HG03521 (cell line): ENCODE results near the gene CXCL8.

Experiments used
- ATAC-seq: cut with Tn5 transposase; IDR thresholded peaks from one replicate; pipeline ENCODE4 v1.9.1; 2021; ENCODE audit warnings: mild to moderate bottlenecking, moderate library complexity; ENCODE audit not compliant: unreplicated experiment

The CXCL8 gene

GRCh38 chr4:73718375-73719373 lies 21.7 kb upstream of the CXCL8 start:
- ATAC-seq: peak; percentile 87

GRCh38 chr4:73721435-73721834 lies 18.9 kb upstream of the CXCL8 start:
- no peak for ATAC-seq

- no peak for ATAC-seq
Observed at GRCh38 chr4:73721909-73722308, 18.5 kb upstream of the CXCL8 start.

- ATAC-seq: no peak
Observed at GRCh38 chr4:73723023-73723422, 17.3 kb upstream of the CXCL8 start.

- no peak for ATAC-seq
Observed at GRCh38 chr4:73723928-73724327, 16.4 kb upstream of the CXCL8 start.

GRCh38 chr4:73725510-73725909 lies 14.9 kb upstream of the CXCL8 start:
- ATAC-seq: no peak

GRCh38 chr4:73725985-73726384 lies 14.4 kb upstream of the CXCL8 start:
- no peak for ATAC-seq

- peak; percentile 53 for ATAC-seq
Observed at GRCh38 chr4:73727685-73728084, 12.7 kb upstream of the CXCL8 start.

- no peak for ATAC-seq
Observed at GRCh38 chr4:73728091-73728741, 12.2 kb upstream of the CXCL8 start.

- ATAC-seq: peak; percentile 68
Observed at GRCh38 chr4:73729534-73730165, 10.7 kb upstream of the CXCL8 start.

- ATAC-seq: no peak
Observed at GRCh38 chr4:73730292-73730691, 10.1 kb upstream of the CXCL8 start.

- ATAC-seq: no peak
Observed at GRCh38 chr4:73730867-73731266, 9.5 kb upstream of the CXCL8 start.

- ATAC-seq: no peak
Observed at GRCh38 chr4:73731968-73732610, 8.3 kb upstream of the CXCL8 start.

- no peak for ATAC-seq
Observed at GRCh38 chr4:73732759-73733431, 7.5 kb upstream of the CXCL8 start.

- ATAC-seq: no peak
Observed at GRCh38 chr4:73734530-73735001, 5.8 kb upstream of the CXCL8 start.

GRCh38 chr4:73735231-73735630 lies 5.1 kb upstream of the CXCL8 start:
- ATAC-seq: peak; percentile 91

- no peak for ATAC-seq
Observed at GRCh38 chr4:73741031-73741749, 821 bp downstream of the CXCL8 start.

- ATAC-seq: no peak
Observed at GRCh38 chr4:73741750-73742489, 1.6 kb downstream of the CXCL8 start.
